Measurements from ENCODE around the gene SRPK1.
A peak's percentile ranks its signal among the peaks of the same experiment; 100 is the strongest.

Gene SRPK1

GRCh38 chr6:35920793-35921732 is at the start of gene SRPK1:
SRPK1 (minus strand) TSS chr6:35921098; CDS start chr6:35921056, 42 bp downstream.
- peaks cover 2 to 22% (median 17%) of the 10 kb centered on the region in 11 experiments; a peak in 20 of 22 replicates for H3K36me3 ChIP-seq
- H3K9ac ChIP-seq: peak within 1 kb of the TSS; percentile 77 to 92 (median 89)
- no peaks in the 10 kb centered on the region for H3K27me3 ChIP-seq
- peak within 1 kb of the TSS; percentile 67 to 89 (median 85); a peak in 21 of 22 replicates for H3K27ac ChIP-seq
- H3K4me3 ChIP-seq: peak within 1 kb of the TSS; percentile 73 to 92 (median 83)
- H3K4me1 ChIP-seq: peaks cover 23 to 41% (median 35%) of the 10 kb centered on the region in 10 experiments
- H3K4me2 ChIP-seq: peak within 1 kb of the TSS; percentile 80 to 94 (median 86)
- peaks cover 9 to 43% (median 35%) of the 10 kb centered on the region in 11 experiments; a peak in 20 of 22 replicates for H4K20me1 ChIP-seq
- no peak for TF ChIP-seq Cebpa-rat (IDR thresholded peaks at IDR 0.05)
- no peaks in the 10 kb centered on the region for H3K9me3 ChIP-seq (replicated peaks in 1 of 11)

GRCh38 chr6:35970181-35970580 is 49.3 kb upstream of the SRPK1 start:
- no peaks in the 10 kb centered on the region for H3K27me3 ChIP-seq
- no peak overlapping the region for H3K27ac ChIP-seq
- no peak for TF ChIP-seq Cebpa-rat (IDR thresholded peaks at IDR 0.05)
- H4K20me1 ChIP-seq: no peaks in the 10 kb centered on the region
- H3K9ac ChIP-seq: no peak overlapping the region
- H3K4me2 ChIP-seq: no peak overlapping the region
- no peaks in the 10 kb centered on the region for H3K9me3 ChIP-seq (replicated peaks in 1 of 11)
- no peaks in the 10 kb centered on the region for H3K36me3 ChIP-seq
- no peak overlapping the region for H3K4me3 ChIP-seq
- H3K4me1 ChIP-seq: 0 out of 20 replicates have a peak, but pooled peaks cover 0 to 3% (median 0%) of the 10 kb centered on the region in 10 experiments

DNA sequence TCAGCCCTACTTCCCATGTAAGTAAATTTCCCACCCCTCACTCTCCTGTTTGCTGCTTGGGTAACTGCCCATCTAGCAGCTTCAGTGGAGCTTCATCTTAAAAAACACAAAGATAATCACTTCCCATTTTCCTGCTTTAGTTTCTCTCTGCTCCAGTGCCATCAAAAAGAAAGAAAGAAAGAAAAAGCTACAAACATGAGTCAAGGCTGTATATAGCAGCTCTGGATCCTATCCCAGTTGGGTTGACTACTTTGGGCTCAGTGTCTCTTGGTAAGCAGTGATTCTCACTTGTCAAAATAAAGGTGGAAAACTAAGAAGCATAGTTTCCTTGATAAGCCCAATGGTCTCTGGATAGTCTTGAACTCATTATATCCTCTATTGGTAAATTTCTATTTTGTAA is 48.7 kb upstream of the SRPK1 start:
- Histone ChIP-seq H3K9ac (no peak overlapping the region), H3K4me3 (no peak overlapping the region), H3K27me3 (no peaks in the 10 kb centered on the region), H3K36me3 (no peaks in the 10 kb centered on the region), H4K20me1 (no peaks in the 10 kb centered on the region), H3K4me2 (no peak overlapping the region), H3K4me1 (0 out of 20 replicates have a peak, but pooled peaks cover 0 to 3% (median 0%) of the 10 kb centered on the region in 10 experiments), H3K9me3 (replicated peaks in 1 of 11) (no peaks in the 10 kb centered on the region), H3K27ac (no peak overlapping the region)
- TF ChIP-seq Cebpa-rat (IDR thresholded peaks at IDR 0.05): no peak

DNA sequence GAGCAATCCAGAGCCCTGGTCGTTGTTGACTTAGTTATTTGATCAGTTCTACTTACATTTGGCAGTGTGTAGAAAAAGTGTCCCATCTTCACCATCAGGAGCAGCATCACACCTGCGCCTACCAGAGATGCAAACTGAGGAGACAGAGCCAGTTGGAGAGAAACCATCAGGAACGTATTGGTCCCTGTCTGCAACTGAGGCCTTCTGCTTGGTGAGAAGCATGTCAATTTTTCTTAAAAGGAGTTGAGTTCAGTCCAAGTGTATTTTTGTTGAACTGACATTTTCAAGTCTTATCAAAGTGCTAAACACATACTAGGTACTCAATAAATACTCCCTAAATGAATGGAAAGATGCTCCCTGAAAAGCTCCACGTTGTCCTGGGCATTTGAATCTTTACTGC is 47.9 kb upstream of the SRPK1 start:
- no peak for TF ChIP-seq Cebpa-rat (IDR thresholded peaks at IDR 0.05)
- Histone ChIP-seq H3K9ac (no peak overlapping the region), H3K27ac (no peak overlapping the region), H3K27me3 (no peaks in the 10 kb centered on the region), H3K4me1 (0 out of 20 replicates have a peak, but pooled peaks cover 0 to 3% (median 0%) of the 10 kb centered on the region in 10 experiments), H3K9me3 (replicated peaks in 1 of 11) (no peaks in the 10 kb centered on the region), H4K20me1 (no peaks in the 10 kb centered on the region), H3K4me3 (no peak overlapping the region), H3K4me2 (no peak overlapping the region), H3K36me3 (no peaks in the 10 kb centered on the region)

DNA sequence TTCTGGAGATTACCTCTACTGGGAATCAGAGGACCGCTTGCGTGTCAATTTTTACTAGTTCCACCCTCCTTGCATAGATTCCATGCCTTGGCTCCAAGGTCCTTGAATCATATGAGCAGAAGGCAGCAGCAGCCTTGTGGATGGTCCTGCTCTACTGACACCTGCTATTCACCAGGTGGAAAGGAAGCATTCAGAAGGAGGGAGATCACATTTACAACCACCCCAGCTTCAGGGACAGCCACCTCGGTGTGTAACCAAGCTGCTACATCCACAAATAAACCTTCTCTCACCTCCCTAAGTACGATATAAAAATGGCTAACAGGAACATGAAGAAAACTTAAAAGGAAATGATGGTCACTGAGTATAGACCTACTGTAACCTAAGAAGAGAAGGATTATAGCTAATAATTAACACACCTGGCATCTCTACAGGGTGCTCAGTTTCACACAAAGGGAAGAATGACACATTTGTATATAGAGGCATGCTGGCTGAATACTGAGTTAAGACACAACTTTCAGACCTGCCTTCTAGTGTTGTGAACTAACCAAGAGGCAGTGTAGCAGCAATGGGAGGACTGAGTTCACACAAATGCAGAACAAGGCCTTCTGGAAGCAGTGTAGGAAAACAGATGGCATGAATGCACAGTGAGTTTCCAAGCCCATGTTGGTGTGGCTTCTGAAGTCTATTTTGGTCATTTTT is 46.3 kb upstream of the SRPK1 start:
- Histone ChIP-seq H3K27ac (no peak overlapping the region), H3K9me3 (replicated peaks in 1 of 11) (no peaks in the 10 kb centered on the region), H3K4me1 (0 out of 20 replicates have a peak, but pooled peaks cover 0 to 3% (median 0%) of the 10 kb centered on the region in 10 experiments), H3K4me2 (no peak overlapping the region), H3K9ac (no peak overlapping the region), H3K36me3 (no peaks in the 10 kb centered on the region), H3K27me3 (no peaks in the 10 kb centered on the region), H3K4me3 (no peak overlapping the region), H4K20me1 (no peaks in the 10 kb centered on the region)
- no peak for TF ChIP-seq Cebpa-rat (IDR thresholded peaks at IDR 0.05)

GRCh38 chr6:35962779-35963560 is 42.1 kb upstream of the SRPK1 start:
- H4K20me1 ChIP-seq: no peaks in the 10 kb centered on the region
- no peak overlapping the region for H3K27ac ChIP-seq
- no peaks in the 10 kb centered on the region for H3K36me3 ChIP-seq
- H3K4me3 ChIP-seq: no peak overlapping the region
- no peak for TF ChIP-seq Cebpa-rat (IDR thresholded peaks at IDR 0.05)
- H3K27me3 ChIP-seq: no peaks in the 10 kb centered on the region
- no peaks in the 10 kb centered on the region for H3K4me1 ChIP-seq
- H3K9ac ChIP-seq: no peak overlapping the region
- H3K4me2 ChIP-seq: no peak overlapping the region
- no peaks in the 10 kb centered on the region for H3K9me3 ChIP-seq (replicated peaks in 1 of 11)

DNA sequence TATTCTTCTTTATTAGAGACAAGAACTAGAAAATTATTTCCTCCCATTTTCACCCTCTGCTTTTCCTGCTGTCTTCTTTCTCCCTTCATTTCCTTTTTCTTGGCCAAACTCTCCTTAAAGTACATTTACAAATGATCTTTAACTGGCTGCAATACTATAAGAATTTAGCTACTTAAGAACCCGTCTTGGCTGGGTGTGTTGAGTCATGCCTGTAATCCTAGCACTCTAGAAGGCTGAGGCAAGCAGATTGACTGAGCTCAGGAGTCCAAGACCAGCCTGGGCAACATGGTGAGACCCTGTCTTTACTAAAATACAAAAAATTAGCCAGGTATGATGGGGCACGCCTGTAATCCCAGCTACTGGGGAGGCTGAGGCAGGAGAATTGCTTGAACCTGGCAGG is 39.3 kb upstream of the SRPK1 start:
- Histone ChIP-seq H3K4me1 (no peaks in the 10 kb centered on the region), H3K36me3 (no peaks in the 10 kb centered on the region), H3K9ac (no peak overlapping the region), H3K27me3 (no peaks in the 10 kb centered on the region), H4K20me1 (no peaks in the 10 kb centered on the region), H3K4me2 (no peak overlapping the region), H3K4me3 (no peak overlapping the region), H3K9me3 (replicated peaks in 1 of 11) (no peaks in the 10 kb centered on the region), H3K27ac (no peak overlapping the region)
- no peak for TF ChIP-seq Cebpa-rat (IDR thresholded peaks at IDR 0.05)

GRCh38 chr6:35955970-35956369 is 35.1 kb upstream of the SRPK1 start:
- TF ChIP-seq Cebpa-rat (IDR thresholded peaks at IDR 0.05): no peak
- Histone ChIP-seq H4K20me1 (no peaks in the 10 kb centered on the region), H3K4me2 (no peak overlapping the region), H3K27me3 (no peaks in the 10 kb centered on the region), H3K9ac (no peak overlapping the region), H3K4me3 (no peak overlapping the region), H3K9me3 (replicated peaks in 1 of 11) (no peaks in the 10 kb centered on the region), H3K36me3 (no peaks in the 10 kb centered on the region), H3K4me1 (peaks cover 19 to 33% (median 24%) of the 10 kb centered on the region in 10 experiments), H3K27ac (no peak overlapping the region)

DNA sequence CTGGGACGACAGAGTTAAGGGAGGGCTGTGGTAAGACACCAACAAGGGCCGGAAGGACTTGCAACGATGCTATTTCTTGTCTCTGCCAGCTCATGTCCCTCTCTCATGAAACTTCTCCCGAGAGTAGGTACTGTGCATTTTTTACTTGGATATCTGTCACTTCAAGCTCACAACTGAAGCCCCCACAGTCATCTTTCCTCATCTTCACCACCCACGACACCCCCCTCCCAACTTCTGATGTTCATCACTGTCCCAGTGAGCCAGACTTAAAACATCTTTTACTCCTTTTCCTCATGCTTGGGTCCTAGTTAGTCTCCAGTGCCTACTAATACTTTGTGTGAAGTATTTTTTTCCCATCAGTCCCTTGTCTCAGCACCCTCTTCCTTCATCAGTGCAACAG is 34.6 kb upstream of the SRPK1 start:
- Histone ChIP-seq H3K36me3 (no peaks in the 10 kb centered on the region), H3K9ac (no peak overlapping the region), H4K20me1 (no peaks in the 10 kb centered on the region), H3K4me1 (peaks cover 19 to 33% (median 24%) of the 10 kb centered on the region in 10 experiments), H3K9me3 (replicated peaks in 1 of 11) (no peaks in the 10 kb centered on the region), H3K27me3 (no peaks in the 10 kb centered on the region), H3K4me3 (no peak overlapping the region), H3K4me2 (no peak overlapping the region), H3K27ac (no peak overlapping the region)
- no peak for TF ChIP-seq Cebpa-rat (IDR thresholded peaks at IDR 0.05)
